A549 (cell line): ENCODE data around the gene PIBF1.

ENCODE experiments used
- CEBPB ChIP-seq, 2 experiments: fragments of >200 bp in 1 of 2; sonication (Bioruptor Twin) in 1 of 2; formaldehyde crosslinking in 1 of 2; IDR thresholded peaks; 2 replicates each; pipeline ENCODE4 v1.6.1; 2012 to 2016
- TF ChIP-seq, protein P1 (sequence below): fragments of 150-350 bp; IDR thresholded peaks from 2 replicates; pipeline ENCODE4 v1.6.1; 2014; ENCODE audit warnings: low read depth, mild to moderate bottlenecking, low read length
- TF ChIP-seq, protein P2 (sequence below): fragments of 450-650 bp; IDR thresholded peaks from 2 replicates; pipeline ENCODE4 v1.6.1; 2014; ENCODE audit warnings: antibody characterized with exemption

DNA sequence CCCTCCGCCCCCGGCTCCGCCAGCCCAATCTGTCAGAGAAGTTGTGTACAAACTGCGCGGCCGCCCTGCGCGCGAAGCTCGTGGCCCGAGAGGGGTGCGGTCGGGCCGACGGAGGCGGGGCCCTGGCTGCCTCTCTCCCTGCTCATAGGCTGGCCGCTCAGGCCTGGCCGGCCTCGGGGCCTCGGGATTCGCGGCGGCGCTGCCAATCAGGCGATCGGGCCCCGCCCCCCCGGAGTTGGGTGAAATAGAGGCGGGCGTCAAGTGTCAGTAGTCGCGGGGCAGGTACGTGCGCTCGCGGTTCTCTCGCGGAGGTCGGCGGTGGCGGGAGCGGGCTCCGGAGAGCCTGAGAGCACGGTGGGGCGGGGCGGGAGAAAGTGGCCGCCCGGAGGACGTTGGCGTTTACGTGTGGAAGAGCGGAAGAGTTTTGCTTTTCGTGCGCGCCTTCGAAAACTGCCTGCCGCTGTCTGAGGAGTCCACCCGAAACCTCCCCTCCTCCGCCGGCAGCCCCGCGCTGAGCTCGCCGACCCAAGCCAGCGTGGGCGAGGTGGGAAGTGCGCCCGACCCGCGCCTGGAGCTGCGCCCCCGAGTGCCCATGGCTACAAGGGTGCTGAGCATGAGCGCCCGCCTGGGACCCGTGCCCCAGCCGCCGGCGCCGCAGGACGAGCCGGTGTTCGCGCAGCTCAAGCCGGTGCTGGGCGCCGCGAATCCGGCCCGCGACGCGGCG is 277.0 kb downstream of the PIBF1 start, which contains the start of gene KLF5:
- no peak for TF ChIP-seq CEBPB (IDR thresholded peaks at IDR 0.05)
- TF ChIP-seq, protein P1, sequence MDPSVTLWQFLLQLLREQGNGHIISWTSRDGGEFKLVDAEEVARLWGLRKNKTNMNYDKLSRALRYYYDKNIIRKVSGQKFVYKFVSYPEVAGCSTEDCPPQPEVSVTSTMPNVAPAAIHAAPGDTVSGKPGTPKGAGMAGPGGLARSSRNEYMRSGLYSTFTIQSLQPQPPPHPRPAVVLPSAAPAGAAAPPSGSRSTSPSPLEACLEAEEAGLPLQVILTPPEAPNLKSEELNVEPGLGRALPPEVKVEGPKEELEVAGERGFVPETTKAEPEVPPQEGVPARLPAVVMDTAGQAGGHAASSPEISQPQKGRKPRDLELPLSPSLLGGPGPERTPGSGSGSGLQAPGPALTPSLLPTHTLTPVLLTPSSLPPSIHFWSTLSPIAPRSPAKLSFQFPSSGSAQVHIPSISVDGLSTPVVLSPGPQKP = no peak
- TF ChIP-seq, protein P2, sequence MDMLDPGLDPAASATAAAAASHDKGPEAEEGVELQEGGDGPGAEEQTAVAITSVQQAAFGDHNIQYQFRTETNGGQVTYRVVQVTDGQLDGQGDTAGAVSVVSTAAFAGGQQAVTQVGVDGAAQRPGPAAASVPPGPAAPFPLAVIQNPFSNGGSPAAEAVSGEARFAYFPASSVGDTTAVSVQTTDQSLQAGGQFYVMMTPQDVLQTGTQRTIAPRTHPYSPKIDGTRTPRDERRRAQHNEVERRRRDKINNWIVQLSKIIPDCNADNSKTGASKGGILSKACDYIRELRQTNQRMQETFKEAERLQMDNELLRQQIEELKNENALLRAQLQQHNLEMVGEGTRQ = no peak
